Fibroblast of pulmonary artery (primary cell): ENCODE results near the gene EXOC6.
"Not testable (repeated sequence)": the region's sequence is repeated elsewhere in the genome, so short reads cannot be mapped to it uniquely, and the experiment has no call there.

Experiments
- DNase-seq: peaks from one replicate; pipeline ENCODE4 v3.0.0-alpha.2; 2010; ENCODE audit warnings: low read depth
- H3K4me3 ChIP-seq: replicated peaks from 2 replicates; pipeline ENCODE4 v1.5.1; 2011; ENCODE audit warnings: low read depth, mild to moderate bottlenecking, control low read depth, low read length, moderate library complexity
- CTCF ChIP-seq: IDR thresholded peaks from 2 replicates; pipeline ENCODE4 v1.5.1; 2011; ENCODE audit warnings: mild to moderate bottlenecking, control low read depth, low read length, inconsistent platforms; ENCODE audit errors: missing control alignments

EXOC6 gene

GRCh38 chr10:92972886-92973285 lies 124.6 kb downstream of the EXOC6 start:
- DNase-seq, result no peak
- TF ChIP-seq CTCF, result no peak
- no peak overlapping the region for H3K4me3 ChIP-seq

- not testable (repeated sequence) for H3K4me3 ChIP-seq, DNase-seq
Observed at GRCh38 chr10:92976278-92976677, 128.0 kb downstream of the EXOC6 start.

- no peak for TF ChIP-seq CTCF
- DNase-seq, result no peak
- no peak overlapping the region for H3K4me3 ChIP-seq
Observed at GRCh38 chr10:92989250-92989649, 140.9 kb downstream of the EXOC6 start.

- no peak for DNase-seq
- no peak overlapping the region for H3K4me3 ChIP-seq
- TF ChIP-seq CTCF, result no peak
Observed at GRCh38 chr10:92990615-92991014, 142.3 kb downstream of the EXOC6 start.

GRCh38 chr10:92991513-92991912 lies 143.2 kb downstream of the EXOC6 start:
- H3K4me3 ChIP-seq, result no peak overlapping the region
- no peak for DNase-seq
- TF ChIP-seq CTCF, result no peak

- no peak overlapping the region for H3K4me3 ChIP-seq
- no peak for TF ChIP-seq CTCF
- DNase-seq, result no peak
Observed at GRCh38 chr10:92993699-92994272, 145.5 kb downstream of the EXOC6 start.

- no peak overlapping the region for H3K4me3 ChIP-seq
- no peak for TF ChIP-seq CTCF
- DNase-seq, result no peak
Observed at GRCh38 chr10:92995509-92995908, 147.2 kb downstream of the EXOC6 start.
